AG09309 (cell line): ENCODE measurements around the gene KIAA0232.
"Not testable (repeated sequence)": the region's sequence is repeated elsewhere in the genome, so short reads cannot be mapped to it uniquely, and the experiment has no call there.

ENCODE experiments used
- DNase-seq: peaks from one replicate; pipeline ENCODE4 v3.0.0-alpha.2; 2010; ENCODE audit warnings: low read depth
- H3K4me3 ChIP-seq: 2 replicates; pipeline ENCODE4 v1.5.1; 2011; ENCODE audit warnings: mild to moderate bottlenecking, low read depth, low read length, moderate library complexity; ENCODE audit not compliant: control insufficient read depth
- CTCF ChIP-seq: IDR thresholded peaks from 2 replicates; pipeline ENCODE4 v1.5.1; 2011; ENCODE audit warnings: mild to moderate bottlenecking, low read depth, low read length, inconsistent platforms; ENCODE audit not compliant: insufficient read depth, control insufficient read depth; ENCODE audit errors: missing control alignments

The KIAA0232 gene

GRCh38 chr4:6795821-6796220 lies 13.3 kb downstream of the KIAA0232 start:
- TF ChIP-seq CTCF = no peak
- DNase-seq = no peak
- H3K4me3 ChIP-seq = no peak overlapping the region

GRCh38 chr4:6797368-6797767 lies 14.8 kb downstream of the KIAA0232 start:
- not testable (repeated sequence) for DNase-seq, H3K4me3 ChIP-seq

GRCh38 chr4:6799091-6799490 lies 16.6 kb downstream of the KIAA0232 start:
- no peak overlapping the region for H3K4me3 ChIP-seq
- no peak for TF ChIP-seq CTCF
- DNase-seq = no peak

GRCh38 chr4:6802025-6802424 lies 19.5 kb downstream of the KIAA0232 start:
- DNase-seq = no peak
- no peak overlapping the region for H3K4me3 ChIP-seq
- no peak for TF ChIP-seq CTCF

GRCh38 chr4:6802626-6803025 lies 20.1 kb downstream of the KIAA0232 start:
- TF ChIP-seq CTCF = no peak
- no peak for DNase-seq
- H3K4me3 ChIP-seq = no peak overlapping the region

- no peak for TF ChIP-seq CTCF
- H3K4me3 ChIP-seq = no peak overlapping the region
- DNase-seq = no peak
These were observed 20.7 kb downstream of the KIAA0232 start for GRCh38 chr4:6803246-6803645.

- H3K4me3 ChIP-seq = no peak overlapping the region
- no peak for TF ChIP-seq CTCF
- no peak for DNase-seq
These were observed 21.7 kb downstream of the KIAA0232 start for GRCh38 chr4:6804082-6804752.
